DMS 273 treated with DMSO at 0.1 percent for 48 hours (cell line): ENCODE results near the gene TMBIM4.

Experiments used
- DNase-seq: peaks from one replicate; lab custom pipeline; 2025; lab: John Stamatoyannopoulos, UW

TMBIM4 gene

GRCh38 chr12:66090157-66090556, 79.6 kb downstream of the TMBIM4 start:
- DNase-seq = no peak

- DNase-seq = no peak
Measured at GRCh38 chr12:66087365-66087943, 82.3 kb downstream of the TMBIM4 start.

GRCh38 chr12:66085998-66086397, 83.8 kb downstream of the TMBIM4 start:
- DNase-seq = no peak
